Amniotic stem cell (primary cell): ENCODE data around the gene OR7A10.
"Not testable (repeated sequence)": the region's sequence is repeated elsewhere in the genome, so short reads cannot be mapped to it uniquely, and the experiment has no call there.

Experiments used
- DNase-seq: peaks from one replicate; lab custom pipeline; 2025; lab: John Stamatoyannopoulos, UW

The OR7A10 gene

DNA sequence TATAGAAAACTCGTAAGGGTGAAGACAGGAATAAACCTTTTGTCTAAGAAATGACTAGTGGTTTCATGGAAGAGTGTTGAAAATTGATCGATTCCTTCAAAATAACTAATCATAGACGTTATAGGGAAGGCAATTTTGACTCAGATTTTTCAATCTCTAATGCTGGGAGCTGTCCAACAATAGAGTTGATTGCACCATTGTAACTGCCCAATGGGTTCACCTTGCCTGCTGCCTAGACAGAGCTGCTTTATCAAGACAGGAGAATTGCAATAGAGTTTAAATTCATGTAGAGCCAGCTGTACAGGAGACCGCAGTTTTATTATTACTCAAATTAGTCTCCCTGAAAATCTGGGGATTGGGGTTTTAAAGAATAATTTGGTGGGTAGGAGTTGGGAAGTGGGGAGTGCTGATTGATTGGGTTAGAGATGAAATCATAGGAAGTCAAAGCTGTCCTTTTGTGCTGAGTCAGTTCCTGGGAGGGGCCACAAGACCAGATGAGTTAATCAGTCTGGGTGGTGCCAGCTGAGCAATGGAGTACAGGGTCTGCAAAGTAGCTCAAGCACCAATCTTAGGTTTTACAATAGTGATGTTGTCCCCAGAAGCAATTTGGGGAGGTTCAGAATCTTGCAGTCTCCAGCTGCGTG is 53.5 kb downstream of the OR7A10 start:
- DNase-seq = no peak

- DNase-seq = not testable (repeated sequence)
These were observed 56.5 kb downstream of the OR7A10 start for GRCh38 chr19:14792250-14792649.
